ENCODE data around the gene PACC1.

DNA sequence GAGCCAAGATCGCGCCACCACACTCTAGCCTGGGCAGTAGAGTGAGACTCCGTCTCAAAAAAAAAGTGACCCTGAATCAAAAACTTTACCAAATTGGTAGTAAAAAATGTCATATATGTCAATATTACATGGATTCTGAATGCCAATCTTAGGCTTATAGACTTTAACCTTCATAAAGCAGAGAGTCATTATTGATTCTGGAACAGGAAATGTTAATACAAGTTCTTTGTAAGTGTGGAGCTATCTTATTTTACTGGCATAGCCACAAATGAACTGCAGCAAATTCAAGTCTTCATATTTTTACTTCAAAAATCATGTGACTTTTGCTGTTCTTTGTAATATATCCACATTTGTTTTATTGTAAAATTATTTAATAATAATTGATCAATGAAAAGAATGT, 88.1 kb downstream of the PACC1 start:
- TF ChIP-seq, protein P1, sequence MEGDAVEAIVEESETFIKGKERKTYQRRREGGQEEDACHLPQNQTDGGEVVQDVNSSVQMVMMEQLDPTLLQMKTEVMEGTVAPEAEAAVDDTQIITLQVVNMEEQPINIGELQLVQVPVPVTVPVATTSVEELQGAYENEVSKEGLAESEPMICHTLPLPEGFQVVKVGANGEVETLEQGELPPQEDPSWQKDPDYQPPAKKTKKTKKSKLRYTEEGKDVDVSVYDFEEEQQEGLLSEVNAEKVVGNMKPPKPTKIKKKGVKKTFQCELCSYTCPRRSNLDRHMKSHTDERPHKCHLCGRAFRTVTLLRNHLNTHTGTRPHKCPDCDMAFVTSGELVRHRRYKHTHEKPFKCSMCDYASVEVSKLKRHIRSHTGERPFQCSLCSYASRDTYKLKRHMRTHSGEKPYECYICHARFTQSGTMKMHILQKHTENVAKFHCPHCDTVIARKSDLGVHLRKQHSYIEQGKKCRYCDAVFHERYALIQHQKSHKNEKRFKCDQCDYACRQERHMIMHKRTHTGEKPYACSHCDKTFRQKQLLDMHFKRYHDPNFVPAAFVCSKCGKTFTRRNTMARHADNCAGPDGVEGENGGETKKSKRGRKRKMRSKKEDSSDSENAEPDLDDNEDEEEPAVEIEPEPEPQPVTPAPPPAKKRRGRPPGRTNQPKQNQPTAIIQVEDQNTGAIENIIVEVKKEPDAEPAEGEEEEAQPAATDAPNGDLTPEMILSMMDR (conservative IDR thresholded peaks at IDR 0.05; ENCODE audit: low read depth, low read length) = no peak
- TF ChIP-seq EZH2phosphoT487 (IDR thresholded peaks at IDR 0.05; ENCODE audit: borderline replicate concordance, low read length) = no peak
- no peak for TF ChIP-seq EZH2 (IDR thresholded peaks at IDR 0.05; ENCODE audit: low read length, unreplicated experiment)
